Activated CD4-positive, alpha-beta T cell treated with anti-CD3 and anti-CD28 coated beads for 1 hour (primary cell): Measurements from ENCODE around the gene DNAJC30.
"Not testable (repeated sequence)": the region's sequence is repeated elsewhere in the genome, so short reads cannot be mapped to it uniquely, and the experiment has no call there.

Experiments
- DNase-seq: peaks from one replicate; pipeline ENCODE4 v3.0.0-alpha.2; 2020

The DNAJC30 gene

GRCh38 chr7:73680501-73680900, 2.8 kb downstream of the DNAJC30 start:
- DNase-seq = no peak

DNA sequence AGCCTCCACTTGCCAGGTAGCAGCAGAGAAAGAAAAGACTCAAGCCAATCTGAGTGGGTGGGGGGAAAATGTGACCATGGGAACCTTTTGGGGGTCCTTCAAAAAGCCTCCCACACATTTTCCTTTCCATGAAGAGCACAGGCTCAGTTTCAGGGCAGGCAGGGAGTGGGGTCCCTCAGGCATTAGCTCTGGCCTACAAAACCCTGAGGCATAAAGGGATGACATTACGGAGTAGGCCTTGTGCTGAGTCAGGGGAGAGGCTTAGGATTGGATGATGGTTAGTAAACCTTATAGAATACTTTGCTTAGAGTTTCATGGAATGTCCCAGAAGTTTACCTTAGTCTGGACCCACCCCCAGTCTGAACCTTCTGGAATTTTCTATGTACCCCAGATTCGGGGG, 3.5 kb downstream of the DNAJC30 start:
- DNase-seq = no peak

DNA sequence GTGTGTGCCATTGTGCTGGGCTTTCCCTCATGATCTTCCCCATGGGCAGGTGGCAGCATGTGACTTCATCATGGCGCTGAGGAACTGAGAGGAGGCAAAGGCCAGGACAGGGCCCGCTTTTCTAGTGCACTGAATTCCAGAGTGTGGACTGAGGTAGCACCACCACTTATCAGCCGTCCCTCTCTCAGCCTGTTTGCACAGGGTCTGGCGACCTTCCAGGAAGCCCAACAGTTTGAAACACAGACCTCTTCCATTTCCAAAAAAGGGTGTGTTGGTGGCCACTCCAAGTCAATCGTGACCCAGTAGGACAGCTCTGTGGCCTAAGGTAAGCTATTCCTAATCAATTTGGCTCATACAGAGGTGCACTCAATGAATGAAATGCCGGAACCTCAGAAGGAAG, 4.4 kb downstream of the DNAJC30 start:
- no peak for DNase-seq

- DNase-seq = not testable (repeated sequence)
These were observed 7.2 kb downstream of the DNAJC30 start for GRCh38 chr7:73676062-73676461.

DNA sequence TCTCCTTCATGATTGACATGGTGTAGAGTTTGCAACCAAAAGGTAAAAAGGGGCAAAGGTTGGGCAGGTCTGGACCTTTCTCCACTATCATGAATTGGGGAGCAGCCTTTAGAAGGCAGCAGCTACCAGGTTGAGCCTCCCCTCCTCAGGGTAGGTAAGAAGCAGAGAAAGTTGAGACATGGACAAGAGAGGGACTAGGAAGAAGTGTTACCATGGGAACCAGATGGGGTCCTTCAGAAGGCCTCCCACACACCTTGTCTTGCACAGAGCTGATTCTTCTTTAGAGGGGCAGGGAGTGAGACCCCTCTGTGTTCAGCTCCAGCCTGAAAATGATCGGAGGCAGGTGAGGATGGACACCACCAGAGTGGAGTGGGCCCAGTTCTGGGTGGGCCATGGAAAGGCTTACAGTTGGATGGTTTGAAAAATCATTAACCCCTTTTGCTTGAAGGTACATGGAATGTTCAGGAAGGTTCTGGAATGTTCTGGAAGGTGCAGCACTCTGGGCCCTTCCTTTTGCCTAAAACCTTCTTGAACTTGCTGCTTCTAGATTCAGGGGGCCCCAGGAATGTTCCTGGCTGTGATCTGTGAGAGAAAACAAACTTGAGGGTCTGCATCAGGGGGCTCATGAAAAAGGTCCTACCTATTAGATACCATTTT, 8.7 kb downstream of the DNAJC30 start:
- DNase-seq = no peak

- DNase-seq = no peak
These were observed 11.3 kb downstream of the DNAJC30 start for GRCh38 chr7:73671857-73672445.

GRCh38 chr7:73671322-73671661, 12.0 kb downstream of the DNAJC30 start:
- no peak for DNase-seq

GRCh38 chr7:73669858-73670385, 13.3 kb downstream of the DNAJC30 start:
- no peak for DNase-seq

- no peak for DNase-seq
These were observed 14.0 kb downstream of the DNAJC30 start for GRCh38 chr7:73669288-73669701.

DNA sequence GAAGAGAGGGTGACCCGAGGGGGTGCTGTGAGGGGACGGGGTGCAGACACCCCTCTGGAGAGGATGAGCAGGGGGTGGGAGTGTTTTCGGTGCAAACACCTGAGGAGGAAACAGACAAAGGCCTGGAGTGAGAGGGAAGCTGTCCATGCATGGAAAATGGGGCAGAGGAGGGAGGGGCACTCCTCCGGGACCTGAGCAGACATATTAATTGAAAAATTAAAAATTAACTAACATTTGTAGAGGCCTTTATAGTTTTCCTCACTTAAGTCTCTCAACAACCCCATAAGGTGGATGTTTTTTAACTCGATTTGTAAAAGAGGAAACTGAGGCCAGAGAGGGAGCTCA, 14.4 kb downstream of the DNAJC30 start:
- DNase-seq = no peak

- no peak for DNase-seq
These were observed 15.0 kb downstream of the DNAJC30 start for GRCh38 chr7:73668103-73668885.

DNA sequence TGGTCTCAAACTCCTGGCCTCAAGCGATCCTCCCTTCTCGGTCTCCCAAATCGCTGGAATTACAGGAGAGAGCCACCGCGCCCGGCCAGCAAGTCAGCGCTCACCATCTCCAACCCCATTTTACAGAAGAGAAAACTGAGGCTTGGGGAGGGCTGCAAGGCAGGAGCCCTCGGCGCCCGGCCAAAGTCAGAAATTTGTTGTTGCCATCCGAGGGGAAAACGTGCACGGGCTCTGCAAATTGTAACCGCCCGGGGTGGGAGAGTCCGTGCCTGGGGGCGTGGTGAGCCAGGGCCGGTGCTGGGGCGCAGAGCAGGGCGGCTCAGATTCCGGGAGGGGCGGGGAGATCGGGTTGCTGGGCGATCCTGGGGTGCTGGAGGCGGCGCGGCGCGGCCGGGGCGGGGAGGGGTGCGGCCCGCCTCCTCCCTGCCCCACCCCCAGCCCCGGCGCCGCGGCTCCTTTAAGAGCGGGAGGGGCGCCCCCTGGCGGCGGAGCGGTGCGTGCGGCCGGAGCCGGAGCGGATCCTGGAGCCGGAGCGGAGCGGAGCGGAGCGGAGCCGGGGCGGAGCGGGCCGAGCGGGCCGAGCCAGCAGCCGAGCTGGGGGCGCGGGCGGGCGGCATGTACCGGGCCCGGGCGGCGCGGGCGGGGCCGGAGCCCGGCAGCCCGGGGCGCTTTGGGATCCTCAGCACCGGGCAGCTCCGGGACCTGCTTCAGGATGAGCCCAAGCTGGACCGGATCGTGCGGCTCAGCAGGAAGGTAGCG, 15.7 kb downstream of the DNAJC30 start, which contains the start of gene VPS37D:
TSS of gene VPS37D (plus strand) at position 488 of the 759 bp plus-strand sequence. CDS start at position 616, 128 bp downstream.
- peak; percentile 91 for DNase-seq

DNA sequence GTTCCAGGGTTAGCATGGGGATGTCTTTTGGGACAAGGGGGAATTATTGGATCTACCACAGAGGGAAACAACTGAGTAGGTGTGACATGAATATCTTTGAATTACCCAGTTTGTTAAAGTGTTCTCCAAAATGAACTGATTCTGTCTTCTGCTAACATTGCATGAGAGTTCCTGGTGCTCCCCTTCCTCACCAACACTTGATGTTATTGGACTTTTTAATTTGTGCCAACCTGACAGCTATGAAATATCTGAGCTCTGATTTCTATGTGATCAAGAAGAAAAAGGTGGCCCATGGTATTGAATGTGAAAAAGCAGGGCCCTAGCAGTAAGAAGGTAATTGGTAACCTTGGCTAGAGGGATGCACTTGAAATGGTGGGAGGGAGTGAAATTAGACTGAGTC, 20.2 kb downstream of the DNAJC30 start:
- DNase-seq = no peak

DNA sequence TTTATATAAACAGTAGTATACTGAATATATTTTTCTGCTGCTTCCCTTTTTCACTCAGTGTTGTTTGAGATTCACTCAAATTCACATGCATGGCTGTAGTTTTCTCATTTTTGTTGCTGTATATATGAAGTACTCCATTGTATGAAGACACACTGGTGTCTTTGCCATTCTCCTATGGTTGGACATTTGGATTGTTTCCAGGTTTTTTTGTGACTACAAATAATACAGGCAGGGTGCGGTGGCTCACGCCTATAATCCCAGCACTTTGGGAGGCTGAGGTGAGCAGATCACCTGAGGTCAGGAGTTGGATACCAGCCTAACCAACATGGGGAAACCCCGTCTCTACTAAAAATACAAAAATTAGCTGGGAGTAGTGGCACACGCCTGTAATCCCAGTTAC, 22.7 kb downstream of the DNAJC30 start:
- not testable (repeated sequence) for DNase-seq

- no peak for DNase-seq
These were observed 23.3 kb downstream of the DNAJC30 start for GRCh38 chr7:73659983-73660382.

GRCh38 chr7:73655309-73655708, 27.9 kb downstream of the DNAJC30 start:
- DNase-seq = not testable (repeated sequence)

GRCh38 chr7:73652541-73652949, 30.7 kb downstream of the DNAJC30 start:
- DNase-seq = no peak

DNA sequence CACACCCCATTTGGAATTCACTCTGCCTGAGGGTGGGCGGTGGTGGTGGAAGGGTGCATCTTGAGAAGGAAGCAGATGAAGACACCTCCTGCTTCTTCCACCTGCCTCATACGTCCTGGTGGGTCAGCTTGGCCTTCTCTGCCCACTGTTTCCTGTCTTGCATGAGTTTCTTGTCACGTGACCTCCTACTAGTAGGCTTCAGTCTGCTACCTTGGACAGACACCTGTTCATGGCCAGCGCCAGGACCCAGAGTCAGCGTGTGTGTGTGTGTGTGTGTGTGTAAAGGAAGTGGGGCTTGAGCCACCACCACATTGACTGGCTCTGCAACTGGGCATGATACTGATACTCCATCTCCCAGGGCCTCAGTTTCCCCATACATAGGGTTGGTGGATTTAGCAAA, 32.7 kb downstream of the DNAJC30 start:
- no peak for DNase-seq

GRCh38 chr7:73649576-73649975, 33.7 kb downstream of the DNAJC30 start:
- no peak for DNase-seq

- no peak for DNase-seq
These were observed 34.5 kb downstream of the DNAJC30 start for GRCh38 chr7:73648593-73649332.

DNA sequence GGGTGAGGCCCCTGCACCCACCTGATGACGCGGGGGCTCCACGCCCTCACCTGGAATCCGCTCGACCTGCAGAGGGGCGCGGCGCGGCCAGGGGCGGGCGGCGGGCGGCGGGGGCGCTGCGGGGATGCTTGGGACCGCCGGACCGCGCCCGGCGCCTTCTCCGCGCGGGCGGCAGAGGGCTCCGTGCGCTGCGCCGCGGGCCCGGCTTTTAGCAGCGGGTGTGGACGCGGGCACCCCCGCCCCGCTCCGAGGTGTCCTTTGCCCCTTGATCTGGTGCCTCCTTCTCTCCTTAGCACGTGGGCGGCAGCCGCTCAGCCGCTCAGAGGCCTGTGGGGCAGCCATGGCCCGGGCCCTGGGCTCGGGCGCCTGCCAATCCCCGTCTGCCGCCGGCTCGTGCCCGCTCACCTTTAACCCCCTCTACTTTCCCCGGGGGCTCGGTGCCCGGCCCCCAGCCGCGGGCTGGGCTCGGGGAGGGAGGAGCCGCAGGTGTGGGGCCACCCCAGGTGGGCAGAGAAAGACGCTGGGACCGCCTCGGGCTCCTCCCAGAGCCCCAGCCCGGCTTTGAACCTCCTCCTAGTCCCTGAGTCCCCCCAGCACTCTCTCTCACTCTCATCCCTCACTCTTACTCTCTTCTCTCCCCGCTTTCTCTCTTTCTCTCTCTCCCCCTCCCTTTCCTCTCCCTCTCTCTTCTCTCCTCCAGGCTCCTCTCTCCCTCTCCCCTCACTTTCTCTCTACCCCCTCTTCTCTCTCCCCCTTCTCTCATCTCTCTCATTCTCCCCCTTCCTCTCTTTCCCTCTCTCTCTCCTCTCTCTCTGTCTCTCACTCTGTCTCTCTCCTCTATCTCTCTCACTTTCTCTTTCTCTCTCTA, 35.3 kb downstream of the DNAJC30 start:
- no peak for DNase-seq
